WI38 (cell line): ENCODE measurements around the gene UVSSA.

Experiments used
- H3K4me3 ChIP-seq: 2 replicates; pipeline ENCODE4 v1.5.1; 2011; ENCODE audit warnings: low read depth, mild to moderate bottlenecking, control low read depth, low read length
- TF ChIP-seq, protein P1 (sequence below): IDR thresholded peaks from 2 replicates; pipeline ENCODE4 v1.5.1; 2012; ENCODE audit warnings: low read depth, mild to moderate bottlenecking, control low read depth, low read length

Gene UVSSA

DNA sequence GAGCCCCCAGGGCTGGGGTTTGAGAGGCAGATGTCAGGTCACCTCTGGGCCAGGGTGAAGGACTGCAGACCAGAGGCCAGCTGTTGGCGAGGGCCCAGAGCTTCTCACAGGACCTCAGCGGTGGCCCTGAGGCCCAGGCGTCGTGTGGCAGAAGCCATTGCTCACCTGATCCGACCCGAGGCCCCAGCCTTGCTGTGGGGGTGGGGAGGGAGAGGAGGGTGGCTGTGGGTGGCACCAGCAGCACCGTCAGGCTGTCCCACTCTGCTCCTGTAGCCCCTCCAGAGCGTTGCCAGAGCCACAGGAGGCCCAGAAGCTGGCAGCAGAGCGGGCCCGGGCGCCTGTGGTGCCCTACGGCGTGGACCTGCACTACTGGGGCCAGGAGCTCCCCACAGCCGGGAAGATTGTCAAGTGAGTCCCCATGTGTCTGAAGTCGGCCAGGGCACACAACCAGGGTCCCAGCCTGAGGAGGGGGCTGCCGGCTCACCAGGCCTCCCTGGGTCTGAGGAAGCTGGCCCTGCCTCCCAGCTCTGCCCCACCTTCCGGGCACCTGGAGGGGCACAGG is 28.8 kb downstream of the UVSSA start:
- TF ChIP-seq, protein P1, sequence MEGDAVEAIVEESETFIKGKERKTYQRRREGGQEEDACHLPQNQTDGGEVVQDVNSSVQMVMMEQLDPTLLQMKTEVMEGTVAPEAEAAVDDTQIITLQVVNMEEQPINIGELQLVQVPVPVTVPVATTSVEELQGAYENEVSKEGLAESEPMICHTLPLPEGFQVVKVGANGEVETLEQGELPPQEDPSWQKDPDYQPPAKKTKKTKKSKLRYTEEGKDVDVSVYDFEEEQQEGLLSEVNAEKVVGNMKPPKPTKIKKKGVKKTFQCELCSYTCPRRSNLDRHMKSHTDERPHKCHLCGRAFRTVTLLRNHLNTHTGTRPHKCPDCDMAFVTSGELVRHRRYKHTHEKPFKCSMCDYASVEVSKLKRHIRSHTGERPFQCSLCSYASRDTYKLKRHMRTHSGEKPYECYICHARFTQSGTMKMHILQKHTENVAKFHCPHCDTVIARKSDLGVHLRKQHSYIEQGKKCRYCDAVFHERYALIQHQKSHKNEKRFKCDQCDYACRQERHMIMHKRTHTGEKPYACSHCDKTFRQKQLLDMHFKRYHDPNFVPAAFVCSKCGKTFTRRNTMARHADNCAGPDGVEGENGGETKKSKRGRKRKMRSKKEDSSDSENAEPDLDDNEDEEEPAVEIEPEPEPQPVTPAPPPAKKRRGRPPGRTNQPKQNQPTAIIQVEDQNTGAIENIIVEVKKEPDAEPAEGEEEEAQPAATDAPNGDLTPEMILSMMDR, result no peak
- no peak overlapping the region for H3K4me3 ChIP-seq

DNA sequence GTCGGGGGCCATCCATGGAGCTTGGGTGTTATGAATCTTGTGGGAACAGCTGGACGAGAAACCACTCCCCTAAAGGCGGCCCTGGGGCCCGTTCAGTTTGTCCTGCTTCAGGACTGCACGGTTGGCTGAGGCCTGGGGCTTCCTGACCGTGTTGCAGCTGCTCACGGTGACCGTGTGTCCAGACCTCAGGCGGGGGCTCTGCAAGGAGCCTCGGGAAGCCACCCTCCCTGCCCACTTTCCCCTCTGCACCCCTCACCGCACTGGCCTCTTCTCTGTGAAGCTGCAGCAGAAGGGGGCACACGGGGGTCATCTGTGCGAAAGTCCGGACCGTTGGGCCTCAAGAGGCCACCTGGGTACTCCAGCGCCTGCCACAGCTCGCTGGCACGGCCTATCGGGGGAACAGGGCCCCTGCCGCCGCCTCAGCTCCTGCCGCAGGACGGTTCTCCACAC is 29.4 kb downstream of the UVSSA start:
- H3K4me3 ChIP-seq, result no peak overlapping the region
- TF ChIP-seq, protein P1, result no peak

DNA sequence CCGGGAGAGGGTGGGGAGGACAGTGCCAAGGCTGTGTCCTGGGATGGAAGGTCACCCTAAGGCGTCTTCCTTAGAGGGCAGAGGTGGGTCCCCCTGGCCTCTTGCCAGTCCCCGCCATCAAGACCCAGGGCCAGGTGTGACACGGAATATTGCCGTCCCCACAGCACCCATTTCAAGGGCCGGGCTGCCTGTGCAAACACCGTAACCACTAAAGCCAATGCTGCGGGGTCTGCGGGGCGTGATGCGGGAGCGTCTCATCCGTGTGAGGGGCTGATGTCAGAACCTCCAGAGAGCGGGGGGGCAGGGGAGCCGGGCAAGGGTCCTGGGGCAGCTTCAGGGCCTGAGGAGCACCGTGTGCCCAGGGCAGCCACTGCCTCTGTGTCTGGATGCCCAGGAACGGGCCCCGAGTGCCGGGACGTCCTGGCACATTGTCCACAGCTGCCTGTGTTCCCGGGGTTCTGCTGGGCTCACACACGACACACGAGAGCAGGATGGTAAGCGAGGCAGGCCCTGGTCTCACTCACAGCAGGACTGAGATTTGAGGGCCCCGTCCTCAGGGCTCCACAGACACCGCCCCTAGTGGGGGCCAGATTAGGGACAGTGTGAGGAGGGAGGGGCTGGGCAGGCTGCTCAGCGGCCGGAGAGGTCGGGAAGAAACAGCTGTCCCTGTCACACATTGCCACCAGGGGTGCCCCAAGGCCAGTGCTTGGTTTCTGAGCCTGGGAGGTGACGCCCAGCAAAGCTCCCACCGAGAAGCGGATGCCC is 30.0 kb downstream of the UVSSA start:
- TF ChIP-seq, protein P1, result no peak
- H3K4me3 ChIP-seq, result no peak overlapping the region

DNA sequence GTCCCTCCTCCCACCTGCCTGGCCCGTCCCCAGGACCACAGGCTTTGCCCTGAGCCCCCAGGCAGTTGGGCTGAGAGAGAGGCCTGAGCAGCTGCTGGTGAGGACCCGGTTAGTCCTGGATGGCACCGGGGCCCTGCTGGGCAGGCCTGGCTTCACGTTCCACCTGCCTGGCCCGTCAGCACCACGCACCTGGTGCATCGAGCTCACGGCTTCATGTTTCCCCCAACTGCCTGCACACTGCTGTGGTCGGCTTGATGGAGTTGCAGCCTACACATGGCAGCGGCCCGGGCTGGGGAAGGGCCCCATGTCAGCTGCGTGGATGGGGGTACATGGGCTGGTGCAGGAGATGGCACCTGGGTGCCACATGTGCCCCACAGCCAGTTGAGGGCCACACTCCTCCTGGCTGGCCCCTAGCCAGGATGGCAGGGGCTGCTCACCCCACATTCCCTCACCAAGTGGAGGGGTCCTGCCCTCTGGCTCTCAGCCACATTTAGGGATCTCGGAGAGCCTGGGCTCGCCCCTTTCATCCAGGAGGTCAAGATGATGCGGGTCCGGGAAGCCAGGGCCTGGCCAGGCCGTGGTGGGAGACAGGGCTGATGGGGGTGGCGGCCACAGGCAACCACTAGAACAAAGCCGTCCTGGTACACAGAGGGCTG is 30.7 kb downstream of the UVSSA start:
- TF ChIP-seq, protein P1, result no peak
- H3K4me3 ChIP-seq, result no peak overlapping the region

DNA sequence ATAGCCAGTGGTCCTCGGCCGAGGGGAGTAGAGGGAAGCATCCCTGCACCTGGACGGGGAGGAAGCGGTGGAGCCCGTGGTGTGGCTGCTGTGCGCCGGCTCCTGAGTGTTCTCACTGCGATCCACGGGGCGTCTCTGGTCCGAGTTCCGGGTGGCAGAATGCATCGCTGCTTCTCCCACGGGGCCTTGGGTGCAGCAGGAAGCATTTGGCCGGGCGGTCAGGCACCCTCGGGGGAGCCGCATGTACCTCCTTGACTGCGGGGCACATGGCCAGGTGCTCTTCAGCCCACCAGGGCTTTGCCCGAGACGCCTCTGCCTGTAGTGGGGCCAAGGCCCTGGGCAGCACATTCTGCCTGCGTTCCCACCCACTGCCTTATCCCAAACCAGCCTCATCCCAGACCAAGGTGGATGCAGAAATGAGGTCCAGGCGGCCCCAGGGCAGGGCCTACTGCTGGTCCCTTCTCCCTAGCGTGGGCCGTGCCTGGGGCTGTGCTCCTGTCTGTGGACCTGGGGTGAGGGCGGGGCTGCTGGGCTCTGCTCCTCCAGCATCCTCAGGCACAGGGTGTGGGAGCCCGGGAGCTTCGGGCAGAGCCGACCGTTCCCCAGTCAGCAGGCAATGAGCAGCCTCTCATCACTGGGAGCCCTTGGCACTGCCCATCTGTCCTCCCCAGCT is 31.7 kb downstream of the UVSSA start:
- no peak overlapping the region for H3K4me3 ChIP-seq
- TF ChIP-seq, protein P1, result no peak

DNA sequence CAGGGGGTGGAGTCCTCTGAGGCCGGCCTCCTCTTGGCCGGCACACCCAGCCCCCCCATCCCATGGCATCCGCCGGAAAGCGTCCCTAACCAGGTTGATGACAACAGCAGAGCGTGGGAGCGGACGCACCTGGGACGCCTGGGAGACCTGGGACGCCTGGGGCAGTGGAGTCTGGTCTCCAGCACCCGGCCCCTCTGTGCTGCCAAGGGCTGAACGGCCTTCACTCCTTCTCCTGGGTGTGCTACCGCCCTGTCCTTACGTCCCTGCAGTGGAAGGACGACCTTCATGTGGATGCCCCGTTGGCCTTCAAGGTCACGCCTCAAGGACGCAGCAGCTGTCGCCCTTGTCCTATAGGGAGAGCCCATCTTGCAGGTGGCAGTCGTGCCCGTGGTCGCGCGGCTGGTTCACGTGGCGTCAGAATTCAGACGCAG is 32.4 kb downstream of the UVSSA start:
- no peak overlapping the region for H3K4me3 ChIP-seq
- TF ChIP-seq, protein P1, result no peak
